Measurements from ENCODE around the gene SLC24A1.
A peak's percentile ranks its signal among the peaks of the same experiment; 100 is the strongest.

Gene SLC24A1

GRCh38 chr15:65618560-65619109 lies 3.1 kb upstream of the SLC24A1 start:
- no peak overlapping the region for H3K4me3 ChIP-seq (ENCODE audit: low read depth, low read length)
- TF ChIP-seq, protein P1, sequence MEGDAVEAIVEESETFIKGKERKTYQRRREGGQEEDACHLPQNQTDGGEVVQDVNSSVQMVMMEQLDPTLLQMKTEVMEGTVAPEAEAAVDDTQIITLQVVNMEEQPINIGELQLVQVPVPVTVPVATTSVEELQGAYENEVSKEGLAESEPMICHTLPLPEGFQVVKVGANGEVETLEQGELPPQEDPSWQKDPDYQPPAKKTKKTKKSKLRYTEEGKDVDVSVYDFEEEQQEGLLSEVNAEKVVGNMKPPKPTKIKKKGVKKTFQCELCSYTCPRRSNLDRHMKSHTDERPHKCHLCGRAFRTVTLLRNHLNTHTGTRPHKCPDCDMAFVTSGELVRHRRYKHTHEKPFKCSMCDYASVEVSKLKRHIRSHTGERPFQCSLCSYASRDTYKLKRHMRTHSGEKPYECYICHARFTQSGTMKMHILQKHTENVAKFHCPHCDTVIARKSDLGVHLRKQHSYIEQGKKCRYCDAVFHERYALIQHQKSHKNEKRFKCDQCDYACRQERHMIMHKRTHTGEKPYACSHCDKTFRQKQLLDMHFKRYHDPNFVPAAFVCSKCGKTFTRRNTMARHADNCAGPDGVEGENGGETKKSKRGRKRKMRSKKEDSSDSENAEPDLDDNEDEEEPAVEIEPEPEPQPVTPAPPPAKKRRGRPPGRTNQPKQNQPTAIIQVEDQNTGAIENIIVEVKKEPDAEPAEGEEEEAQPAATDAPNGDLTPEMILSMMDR (IDR thresholded peaks at IDR 0.05; ENCODE audit: borderline replicate concordance, insufficient read depth, low read depth, low read length) = no peak

- no peak overlapping the region for H3K4me3 ChIP-seq (ENCODE audit: low read depth, low read length)
- TF ChIP-seq, protein P1 (IDR thresholded peaks at IDR 0.05; ENCODE audit: borderline replicate concordance, insufficient read depth, low read depth, low read length) = no peak
These were observed 2.0 kb upstream of the SLC24A1 start for GRCh38 chr15:65619626-65620290.

DNA sequence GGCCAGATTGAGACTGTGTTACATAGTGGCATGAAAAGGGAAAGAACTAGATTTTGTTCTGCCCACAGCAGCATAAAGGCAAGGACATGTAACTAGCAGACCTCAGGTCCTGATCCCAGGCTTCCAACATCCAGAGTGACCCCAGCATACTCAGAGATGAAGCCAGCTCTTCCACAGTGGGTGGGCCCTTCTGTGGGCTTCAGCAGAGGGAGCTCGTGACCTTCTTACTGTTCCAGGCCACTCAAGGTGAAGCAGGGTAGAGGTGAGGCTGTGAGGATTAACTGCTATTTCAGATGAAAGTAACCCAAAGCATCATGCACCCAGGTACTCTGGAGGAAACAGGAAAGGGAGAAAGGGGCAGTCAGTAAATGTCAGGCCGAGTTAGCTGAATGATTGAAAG lies 905 bp upstream of the SLC24A1 start:
- no peak overlapping the region for H3K4me3 ChIP-seq (ENCODE audit: low read depth, low read length)
- TF ChIP-seq, protein P1 (IDR thresholded peaks at IDR 0.05; ENCODE audit: borderline replicate concordance, insufficient read depth, low read depth, low read length) = peak; percentile 19; the same call in 1 of the 2 replicates

GRCh38 chr15:65623103-65623502 lies 1.4 kb downstream of the SLC24A1 start:
- TF ChIP-seq, protein P1 (IDR thresholded peaks at IDR 0.05; ENCODE audit: borderline replicate concordance, insufficient read depth, low read depth, low read length) = no peak
- H3K4me3 ChIP-seq (ENCODE audit: low read depth, low read length) = no peak overlapping the region

DNA sequence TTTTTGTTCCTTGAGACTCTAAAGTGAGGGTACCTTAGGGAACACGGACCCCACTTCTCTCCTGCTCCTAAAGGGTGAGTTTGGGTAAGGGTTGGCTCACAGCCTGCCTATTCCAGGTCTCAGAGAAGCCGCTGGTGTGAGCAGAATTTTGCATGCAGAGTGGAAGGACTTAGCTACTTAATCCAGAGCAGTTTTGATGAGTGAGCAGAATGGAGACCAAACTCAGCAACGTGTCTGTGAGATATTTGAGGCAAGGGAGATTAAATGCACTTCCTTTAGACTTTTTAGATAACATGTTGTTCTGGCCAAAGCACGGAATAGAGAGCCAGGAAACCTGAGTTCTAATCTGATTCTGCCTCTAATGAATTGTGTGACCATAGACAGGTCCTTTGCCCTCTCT lies 5.1 kb downstream of the SLC24A1 start:
- TF ChIP-seq, protein P1 (IDR thresholded peaks at IDR 0.05; ENCODE audit: borderline replicate concordance, insufficient read depth, low read depth, low read length) = no peak
- H3K4me3 ChIP-seq (ENCODE audit: low read depth, low read length) = no peak overlapping the region

- no peak overlapping the region for H3K4me3 ChIP-seq (ENCODE audit: low read depth, low read length)
- TF ChIP-seq, protein P1 (IDR thresholded peaks at IDR 0.05; ENCODE audit: borderline replicate concordance, insufficient read depth, low read depth, low read length) = no peak
These were observed 7.8 kb downstream of the SLC24A1 start for GRCh38 chr15:65629548-65629947.

DNA sequence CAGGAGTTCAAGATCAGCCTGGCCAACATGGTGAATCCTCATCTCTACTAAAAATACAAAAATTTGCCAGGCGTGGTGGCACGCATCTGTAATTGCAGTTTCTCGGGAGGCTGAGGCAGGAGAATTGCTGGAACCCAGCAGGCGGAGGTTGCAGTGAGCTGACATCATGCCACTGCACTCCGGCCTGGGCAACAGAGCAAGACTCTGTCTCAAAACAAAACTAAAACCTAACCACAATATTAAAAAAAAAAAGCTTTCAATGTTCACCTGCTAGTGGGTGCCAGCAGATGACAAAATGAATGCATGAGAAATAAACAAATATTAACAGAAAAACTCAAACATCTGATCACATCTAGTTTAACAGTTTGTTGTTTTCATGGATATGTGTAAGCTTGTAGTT lies 9.0 kb downstream of the SLC24A1 start:
- no peak overlapping the region for H3K4me3 ChIP-seq (ENCODE audit: low read depth, low read length)
- TF ChIP-seq, protein P1 (IDR thresholded peaks at IDR 0.05; ENCODE audit: borderline replicate concordance, insufficient read depth, low read depth, low read length) = no peak

All from GM12875 (cell line).